ENCODE results near the gene ELP4. TPM values are rescaled to one million over a fixed set of nuclear protein-coding genes. Genes with fewer than 3 reads are reported as not detected.

Gene ELP4
- total RNA-seq, 1 donor from 2014 or later = 16.6 TPM

DNA sequence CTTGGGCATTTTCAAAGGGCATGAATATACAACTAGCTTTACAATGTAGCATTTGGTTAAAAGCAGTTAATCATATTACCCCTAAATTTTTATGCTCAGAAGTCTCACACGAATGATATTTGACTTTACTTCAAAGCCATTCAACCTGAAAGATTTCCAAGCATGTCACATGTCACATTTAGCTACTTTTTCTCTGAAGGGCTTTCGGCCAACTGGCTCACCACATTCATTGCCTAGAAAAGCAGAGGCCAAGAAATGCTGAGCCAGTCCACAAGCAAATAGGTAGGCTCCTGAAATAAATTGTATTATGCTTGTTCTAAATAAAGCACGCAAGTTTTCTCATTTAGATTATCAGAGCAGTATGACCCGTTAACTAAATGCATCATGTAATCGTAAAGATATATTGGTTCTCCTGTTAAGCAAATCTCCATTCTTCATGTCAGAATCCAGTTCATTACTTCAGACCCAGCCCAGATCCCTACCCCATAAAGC is 271.0 kb downstream of the ELP4 start:
- TF ChIP-seq, protein P1, sequence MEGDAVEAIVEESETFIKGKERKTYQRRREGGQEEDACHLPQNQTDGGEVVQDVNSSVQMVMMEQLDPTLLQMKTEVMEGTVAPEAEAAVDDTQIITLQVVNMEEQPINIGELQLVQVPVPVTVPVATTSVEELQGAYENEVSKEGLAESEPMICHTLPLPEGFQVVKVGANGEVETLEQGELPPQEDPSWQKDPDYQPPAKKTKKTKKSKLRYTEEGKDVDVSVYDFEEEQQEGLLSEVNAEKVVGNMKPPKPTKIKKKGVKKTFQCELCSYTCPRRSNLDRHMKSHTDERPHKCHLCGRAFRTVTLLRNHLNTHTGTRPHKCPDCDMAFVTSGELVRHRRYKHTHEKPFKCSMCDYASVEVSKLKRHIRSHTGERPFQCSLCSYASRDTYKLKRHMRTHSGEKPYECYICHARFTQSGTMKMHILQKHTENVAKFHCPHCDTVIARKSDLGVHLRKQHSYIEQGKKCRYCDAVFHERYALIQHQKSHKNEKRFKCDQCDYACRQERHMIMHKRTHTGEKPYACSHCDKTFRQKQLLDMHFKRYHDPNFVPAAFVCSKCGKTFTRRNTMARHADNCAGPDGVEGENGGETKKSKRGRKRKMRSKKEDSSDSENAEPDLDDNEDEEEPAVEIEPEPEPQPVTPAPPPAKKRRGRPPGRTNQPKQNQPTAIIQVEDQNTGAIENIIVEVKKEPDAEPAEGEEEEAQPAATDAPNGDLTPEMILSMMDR (IDR thresholded peaks at IDR 0.05) = no peak

DNA sequence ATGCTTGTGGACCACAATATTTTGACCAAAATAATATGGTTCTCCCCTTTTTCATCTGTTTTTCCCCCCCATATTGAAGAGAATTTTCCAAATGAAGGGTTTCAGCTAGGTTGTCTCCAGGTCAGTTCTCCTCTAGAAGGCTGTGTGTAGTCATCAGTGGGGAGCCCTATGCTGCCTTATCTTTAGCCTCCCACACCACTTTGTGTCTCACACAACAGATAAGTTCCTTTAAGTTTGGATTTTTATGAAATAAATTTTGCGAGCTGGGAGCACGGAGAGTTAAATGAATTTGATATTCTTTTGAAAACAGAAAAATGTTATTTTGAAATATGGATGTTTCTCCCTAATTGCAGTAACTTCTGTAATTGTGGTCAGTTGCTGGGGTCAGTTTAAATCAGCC is 272.7 kb downstream of the ELP4 start:
- Histone ChIP-seq H3K27me3 (no peaks in the 10 kb centered on the region), H3K4me3 (no peak overlapping the region), H3K9me3 (no peaks in the 10 kb centered on the region), H3K36me3 (no peaks in the 10 kb centered on the region), H3K27ac (no peak overlapping the region), H3K4me1 (no peaks in the 10 kb centered on the region)
- DNase-seq (no peak), ATAC-seq (no peak)
- intact Hi-C loops (cut with DNase I) = no loop called here
- TF ChIP-seq, protein P1 (IDR thresholded peaks at IDR 0.05) = no peak

More for the DNA sequence above, 271.0 kb downstream of the ELP4 start:
- Histone ChIP-seq H3K36me3 (no peaks in the 10 kb centered on the region), H3K4me1 (no peaks in the 10 kb centered on the region), H3K9me3 (no peaks in the 10 kb centered on the region), H3K27me3 (no peaks in the 10 kb centered on the region), H3K4me3 (no peak overlapping the region), H3K27ac (no peak overlapping the region)
- intact Hi-C loops (cut with DNase I) = no loop called here
- ATAC-seq (no peak), DNase-seq (no peak)

DNA sequence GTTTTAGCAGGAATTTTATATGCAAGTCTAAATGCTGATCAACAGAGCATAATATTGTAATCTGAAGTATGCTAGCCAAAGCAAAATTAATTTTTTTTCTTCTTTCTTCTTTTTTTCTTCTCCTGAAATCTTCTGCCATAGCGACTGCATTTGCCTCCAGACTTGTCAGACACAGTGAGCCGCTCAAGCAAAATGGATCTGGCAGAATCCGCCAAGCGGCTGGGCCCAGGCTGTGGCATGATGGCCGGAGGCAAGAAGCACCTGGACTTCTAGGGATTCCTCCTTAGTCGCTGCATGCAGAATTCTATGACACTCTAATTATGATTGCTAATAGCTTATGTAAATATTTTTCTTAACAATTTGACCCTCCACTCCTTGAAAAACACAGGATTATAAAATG is 273.7 kb downstream of the ELP4 start:
- intact Hi-C loops (cut with DNase I) = no loop called here
- DNase-seq (no peak), ATAC-seq (no peak)
- no peaks in the 10 kb centered on the region for H3K9me3 ChIP-seq
- H3K4me1 ChIP-seq = no peaks in the 10 kb centered on the region
- no peaks in the 10 kb centered on the region for H3K36me3 ChIP-seq
- TF ChIP-seq, protein P1 (IDR thresholded peaks at IDR 0.05) = no peak
- no peaks in the 10 kb centered on the region for H3K27me3 ChIP-seq
- H3K27ac ChIP-seq = no peak overlapping the region
- no peak overlapping the region for H3K4me3 ChIP-seq

GRCh38 chr11:31784611-31785010 is 275.0 kb downstream of the ELP4 start:
- no peak for ATAC-seq
- no peaks in the 10 kb centered on the region for H3K27me3 ChIP-seq
- no peak for DNase-seq
- H3K36me3 ChIP-seq = no peaks in the 10 kb centered on the region
- H3K4me3 ChIP-seq = no peak overlapping the region
- TF ChIP-seq, protein P1 (IDR thresholded peaks at IDR 0.05) = no peak
- H3K9me3 ChIP-seq = no peaks in the 10 kb centered on the region
- no peaks in the 10 kb centered on the region for H3K4me1 ChIP-seq
- H3K27ac ChIP-seq = no peak overlapping the region
- intact Hi-C loops (cut with DNase I) = no loop called here

GRCh38 chr11:31786996-31787685 is 277.6 kb downstream of the ELP4 start:
- Histone ChIP-seq H3K4me3 (no peak overlapping the region), H3K9me3 (no peaks in the 10 kb centered on the region), H3K27me3 (peaks cover 4% of the 10 kb centered on the region), H3K27ac (no peak overlapping the region), H3K36me3 (no peaks in the 10 kb centered on the region), H3K4me1 (no peaks in the 10 kb centered on the region)
- DNase-seq (no peak), ATAC-seq (peak; percentile 19)
- intact Hi-C loops (cut with DNase I) = no loop called here
- TF ChIP-seq, protein P1 (IDR thresholded peaks at IDR 0.05) = no peak
